Colonic mucosa (tissue), 4 donors: ENCODE results near the gene STXBP4. TPM values are rescaled to one million over a fixed set of nuclear protein-coding genes. Genes with fewer than 3 reads are reported as not detected.

Experiments used
- DNase-seq: peaks from one replicate; pipeline ENCODE4 v3.0.0-alpha.2; 2020
- H3K27ac ChIP-seq: fragments of 200-600 bp; one replicate; pipeline ENCODE4 v1.8.0; 2021
- H3K27me3 ChIP-seq: fragments of 200-600 bp; one replicate; pipeline ENCODE4 v1.8.0; 2021
- H3K36me3 ChIP-seq: fragments of 200-600 bp; one replicate; pipeline ENCODE4 v1.8.0; 2021
- H3K4me1 ChIP-seq: fragments of 200-600 bp; one replicate; pipeline ENCODE4 v1.8.0; 2021; ENCODE audit warnings: mild to moderate bottlenecking
- H3K4me3 ChIP-seq: fragments of 200-600 bp; one replicate; pipeline ENCODE4 v1.8.0; 2021
- H3K9ac ChIP-seq, 2 donors: one replicate each; pipeline ENCODE4 v1.7.0; 2013; ENCODE audit warnings: control low read depth in 2 of 2, low read depth in 2 of 2, low read length in 2 of 2
- H3K9me3 ChIP-seq: fragments of 200-600 bp; one replicate; pipeline ENCODE4 v1.8.0; 2021
- CTCF ChIP-seq: fragments of 200-600 bp; IDR thresholded peaks from one replicate; pipeline ENCODE4 v1.8.0; 2022; ENCODE audit warnings: antibody characterized with exemption, mild to moderate bottlenecking
- intact Hi-C: fragments of 100-400 bp; cut with DNase I; formaldehyde crosslinking; loops from one replicate; pipeline ENCODE4 v1.14.1; 2022
- total RNA-seq, 2 donors: library from RNA; stranded (reverse); fragmentation: NEBNext Ultra II Directional in 1 of 2; extraction: Animal tissue kit (Norgen Biotek cat#: 25700) in 1 of 2; gene quantifications; one replicate each; pipeline ENCODE4 v1.2.1, GENCODE V29; 2021
- donor health status: healthy.
- donor health status: DM: no; HTN: no; CAD: no.
- donor health status: DM: no; HTN: no; CAD: no.

STXBP4 gene
- total RNA-seq, 2 donors from 2014 or later: 6.2 to 6.6 TPM

GRCh38 chr17:55172612-55173011 is 204.0 kb downstream of the STXBP4 start:
- Histone ChIP-seq H3K4me1 (no peaks in the 10 kb centered on the region), H3K27ac (no peak overlapping the region), H3K9ac (no peak overlapping the region), H3K36me3 (no peaks in the 10 kb centered on the region), H3K27me3 (no peaks in the 10 kb centered on the region), H3K9me3 (no peaks in the 10 kb centered on the region), H3K4me3 (no peak overlapping the region)
- no peak for TF ChIP-seq CTCF
- intact Hi-C loops: no loop called here
- DNase-seq: no peak

GRCh38 chr17:55174133-55174532 is 205.6 kb downstream of the STXBP4 start:
- Histone ChIP-seq H3K36me3 (no peaks in the 10 kb centered on the region), H3K27ac (no peak overlapping the region), H3K9me3 (no peaks in the 10 kb centered on the region), H3K4me3 (no peak overlapping the region), H3K4me1 (no peaks in the 10 kb centered on the region), H3K9ac (no peak overlapping the region), H3K27me3 (no peaks in the 10 kb centered on the region)
- TF ChIP-seq CTCF: no peak
- DNase-seq: no peak
- intact Hi-C loops: no loop called here

- TF ChIP-seq CTCF: no peak
- no peaks in the 10 kb centered on the region for H3K4me1 ChIP-seq
- H3K9ac ChIP-seq: no peak overlapping the region
- no peak for DNase-seq
- no peaks in the 10 kb centered on the region for H3K27me3 ChIP-seq
- no peaks in the 10 kb centered on the region for H3K9me3 ChIP-seq
- H3K27ac ChIP-seq: no peak overlapping the region
- intact Hi-C loops: no loop called here
- no peak overlapping the region for H3K4me3 ChIP-seq
- no peaks in the 10 kb centered on the region for H3K36me3 ChIP-seq
Observed at GRCh38 chr17:55175788-55176427, 207.3 kb downstream of the STXBP4 start.

GRCh38 chr17:55177159-55177854 is 208.7 kb downstream of the STXBP4 start:
- no peaks in the 10 kb centered on the region for H3K4me1 ChIP-seq
- no peaks in the 10 kb centered on the region for H3K9me3 ChIP-seq
- DNase-seq: no peak
- no peaks in the 10 kb centered on the region for H3K27me3 ChIP-seq
- no peak overlapping the region for H3K27ac ChIP-seq
- H3K36me3 ChIP-seq: no peaks in the 10 kb centered on the region
- TF ChIP-seq CTCF: no peak
- no peak overlapping the region for H3K9ac ChIP-seq
- no peak overlapping the region for H3K4me3 ChIP-seq
- intact Hi-C loops: no loop called here

- TF ChIP-seq CTCF: no peak
- H3K27ac ChIP-seq: no peak overlapping the region
- H3K4me3 ChIP-seq: no peak overlapping the region
- intact Hi-C loops: no loop called here
- H3K27me3 ChIP-seq: no peaks in the 10 kb centered on the region
- no peak overlapping the region for H3K9ac ChIP-seq
- H3K4me1 ChIP-seq: no peaks in the 10 kb centered on the region
- H3K9me3 ChIP-seq: no peaks in the 10 kb centered on the region
- H3K36me3 ChIP-seq: no peaks in the 10 kb centered on the region
- no peak for DNase-seq
Observed at GRCh38 chr17:55177855-55178217, 209.3 kb downstream of the STXBP4 start.
